WERI-Rb-1 (cell line): Measurements from ENCODE around the gene IQGAP2.

Source experiments
- DNase-seq: peaks from one replicate; pipeline ENCODE4 v3.0.0-alpha.2; 2020
- H3K27ac ChIP-seq: fragments of 250-450 bp; sonication (Bioruptor Pico); 2 replicates; pipeline ENCODE4 v1.5.1; 2020; ENCODE audit warnings: mild to moderate bottlenecking, moderate library complexity
- H3K27me3 ChIP-seq: fragments of 250-450 bp; sonication (Bioruptor Pico); 2 replicates; pipeline ENCODE4 v1.5.1; 2021; ENCODE audit warnings: mild to moderate bottlenecking, low read depth, moderate library complexity; ENCODE audit not compliant: insufficient read depth, severe bottlenecking
- H3K36me3 ChIP-seq: fragments of 250-450 bp; sonication (Bioruptor Pico); 2 replicates; pipeline ENCODE4 v1.5.1; 2020; ENCODE audit warnings: mild to moderate bottlenecking, moderate library complexity
- H3K4me3 ChIP-seq: 2 replicates; pipeline ENCODE4 v1.5.1; 2011; ENCODE audit warnings: low read depth, mild to moderate bottlenecking, control low read depth, low read length
- H3K9me3 ChIP-seq: fragments of 250-450 bp; sonication (Bioruptor Pico); 2 replicates; pipeline ENCODE4 v1.5.1; 2021; ENCODE audit warnings: mild to moderate bottlenecking, moderate library complexity; ENCODE audit not compliant: severe bottlenecking
- TF ChIP-seq, protein P1 (sequence below): IDR thresholded peaks from 2 replicates; pipeline ENCODE4 v1.5.1; 2011; ENCODE audit warnings: low read depth, mild to moderate bottlenecking, control low read depth, inconsistent platforms, low read length

The IQGAP2 gene

GRCh38 chr5:76537073-76537543 lies 134.0 kb downstream of the IQGAP2 start:
- H3K36me3 ChIP-seq: no peaks in the 10 kb centered on the region
- no peaks in the 10 kb centered on the region for H3K27me3 ChIP-seq
- H3K4me3 ChIP-seq: no peak overlapping the region
- H3K9me3 ChIP-seq: no peaks in the 10 kb centered on the region
- DNase-seq: no peak
- no peak overlapping the region for H3K27ac ChIP-seq
- TF ChIP-seq, protein P1, sequence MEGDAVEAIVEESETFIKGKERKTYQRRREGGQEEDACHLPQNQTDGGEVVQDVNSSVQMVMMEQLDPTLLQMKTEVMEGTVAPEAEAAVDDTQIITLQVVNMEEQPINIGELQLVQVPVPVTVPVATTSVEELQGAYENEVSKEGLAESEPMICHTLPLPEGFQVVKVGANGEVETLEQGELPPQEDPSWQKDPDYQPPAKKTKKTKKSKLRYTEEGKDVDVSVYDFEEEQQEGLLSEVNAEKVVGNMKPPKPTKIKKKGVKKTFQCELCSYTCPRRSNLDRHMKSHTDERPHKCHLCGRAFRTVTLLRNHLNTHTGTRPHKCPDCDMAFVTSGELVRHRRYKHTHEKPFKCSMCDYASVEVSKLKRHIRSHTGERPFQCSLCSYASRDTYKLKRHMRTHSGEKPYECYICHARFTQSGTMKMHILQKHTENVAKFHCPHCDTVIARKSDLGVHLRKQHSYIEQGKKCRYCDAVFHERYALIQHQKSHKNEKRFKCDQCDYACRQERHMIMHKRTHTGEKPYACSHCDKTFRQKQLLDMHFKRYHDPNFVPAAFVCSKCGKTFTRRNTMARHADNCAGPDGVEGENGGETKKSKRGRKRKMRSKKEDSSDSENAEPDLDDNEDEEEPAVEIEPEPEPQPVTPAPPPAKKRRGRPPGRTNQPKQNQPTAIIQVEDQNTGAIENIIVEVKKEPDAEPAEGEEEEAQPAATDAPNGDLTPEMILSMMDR: no peak

GRCh38 chr5:76542241-76542640 lies 139.2 kb downstream of the IQGAP2 start:
- H3K9me3 ChIP-seq: no peaks in the 10 kb centered on the region
- H3K27ac ChIP-seq: no peak overlapping the region
- no peak overlapping the region for H3K4me3 ChIP-seq
- TF ChIP-seq, protein P1: no peak
- H3K27me3 ChIP-seq: no peaks in the 10 kb centered on the region
- DNase-seq: no peak
- no peaks in the 10 kb centered on the region for H3K36me3 ChIP-seq

- no peaks in the 10 kb centered on the region for H3K9me3 ChIP-seq
- no peak for DNase-seq
- H3K27ac ChIP-seq: no peak overlapping the region
- H3K27me3 ChIP-seq: no peaks in the 10 kb centered on the region
- no peaks in the 10 kb centered on the region for H3K36me3 ChIP-seq
- TF ChIP-seq, protein P1: no peak
- no peak overlapping the region for H3K4me3 ChIP-seq
Measured at GRCh38 chr5:76542887-76543690, 140.0 kb downstream of the IQGAP2 start.

- Histone ChIP-seq H3K36me3 (no peaks in the 10 kb centered on the region), H3K4me3 (no peak overlapping the region), H3K9me3 (no peaks in the 10 kb centered on the region), H3K27ac (peak overlapping the region; percentile 10; the same call in 1 of the 2 replicates), H3K27me3 (no peaks in the 10 kb centered on the region)
- TF ChIP-seq, protein P1: peak; percentile 83
- DNase-seq: peak; percentile 76
Measured at GRCh38 chr5:76544268-76544926, 141.3 kb downstream of the IQGAP2 start.

- no peak overlapping the region for H3K27ac ChIP-seq
- no peak overlapping the region for H3K4me3 ChIP-seq
- TF ChIP-seq, protein P1: no peak
Measured at GRCh38 chr5:76545184-76545583, 142.1 kb downstream of the IQGAP2 start.

More at GRCh38 chr5:76545184-76545583, 142.1 kb downstream of the IQGAP2 start:
- Histone ChIP-seq H3K36me3 (no peaks in the 10 kb centered on the region), H3K27me3 (no peaks in the 10 kb centered on the region), H3K9me3 (no peaks in the 10 kb centered on the region)
- no peak for DNase-seq
